K562 (cell line): ENCODE measurements around the gene NAPB. TPM values are rescaled to one million over a fixed set of nuclear protein-coding genes. Genes with fewer than 3 reads are reported as not detected.

Experiments
- ATAC-seq: fragments of 200-7000 bp; cut with Tn5 transposase; 3 replicates; pipeline ENCODE4 v1.9.1; 2020; ENCODE audit warnings: moderate library complexity
- BruUV-seq: library from RNA; stranded (reverse); fragments of 400-500 nt; replicated peaks from 2 replicates; lab custom pipeline; 2021; lab: Mats Ljungman, UMichigan
- CTCF ChIA-PET: fragments of 300-600 bp; formaldehyde crosslinking; extraction: SDS; loops from one replicate; lab custom pipeline; 2021; ENCODE audit warnings: low intra/inter-chr PET ratio; lab: Yijun Ruan, JAX
- POLR2A ChIA-PET: fragments of 300-600, 350-650 bp; sonication (Branson Sonifier 250); formaldehyde crosslinking; extraction: SDS; loops from one replicate; lab custom pipeline; 2021; ENCODE audit warnings: antibody characterized with exemption, inconsistent platforms; lab: Yijun Ruan, JAX
- DNase-seq, 4 experiments: peaks; one replicate each; pipeline versions ENCODE4 v3.0.0 to v3.0.0-alpha.2; 2011 to 2018; ENCODE audit warnings: low spot score in 3 of 4, mixed read lengths in 3 of 4; ENCODE audit errors: extremely low read depth in 1 of 4
- FAIRE-seq: peaks from 2 replicates; lab custom pipeline; 2011; peaks lifted over from hg19 to GRCh38; lab: Jason Lieb, UNC
- H2AFZ ChIP-seq: 2 replicates; pipeline ENCODE4 v1.6.0; 2011; ENCODE audit warnings: low read depth, low read length, control low read depth, inconsistent platforms
- H3K27ac ChIP-seq: fragments of 200-600 bp; 3 replicates; pipeline ENCODE4 v1.8.0; 2011; ENCODE audit warnings: low read depth, mild to moderate bottlenecking, control low read depth, inconsistent platforms, low read length, moderate library complexity, mixed read lengths; ENCODE audit errors: extremely low read depth
- H3K27me3 ChIP-seq, 2 experiments: fragments of 300-600 bp in 1 of 2; 2 replicates in 1 of 2; 3 replicates in 1 of 2; pipeline versions ENCODE4 v1.6.0 to v1.8.0; 2011; ENCODE audit warnings: inconsistent platforms in 2 of 2, low read length in 2 of 2, mild to moderate bottlenecking in 1 of 2, mixed read lengths in 1 of 2, moderate library complexity in 1 of 2; ENCODE audit not compliant: control insufficient read depth in 2 of 2, insufficient read depth in 2 of 2
- H3K36me3 ChIP-seq: fragments of 300-600 bp; 3 replicates; pipeline ENCODE4 v1.8.0; 2011; ENCODE audit warnings: mild to moderate bottlenecking, low read length, inconsistent platforms; ENCODE audit not compliant: control insufficient read depth, insufficient read depth
- H3K4me1 ChIP-seq, 2 experiments: fragments of 200-600 bp in 1 of 2; replicated peaks in 1 of 2; 2 replicates in 1 of 2; 3 replicates in 1 of 2; pipeline versions ENCODE4 v1.5.1 to v1.8.0; 2011; ENCODE audit warnings: inconsistent platforms in 2 of 2, low read length in 2 of 2, mild to moderate bottlenecking in 1 of 2, mixed read lengths in 1 of 2, moderate library complexity in 1 of 2; ENCODE audit not compliant: control insufficient read depth in 2 of 2, insufficient read depth in 2 of 2
- H3K4me2 ChIP-seq: 2 replicates; pipeline ENCODE4 v1.6.1; 2011; ENCODE audit warnings: low read length, control low read depth, inconsistent platforms, mixed read lengths; ENCODE audit not compliant: insufficient read depth
- H3K4me3 ChIP-seq: fragments of 200-600 bp; sonication (generic), shearing (Covaris generic); 2 replicates; pipeline ENCODE4 v1.5.1; 2016; ENCODE audit warnings: control low read depth, inconsistent platforms
- H3K79me2 ChIP-seq: fragments of 200-600 bp; 3 replicates; pipeline ENCODE4 v1.8.0; 2011; ENCODE audit warnings: low read length, inconsistent platforms; ENCODE audit not compliant: control insufficient read depth, insufficient read depth
- H3K9ac ChIP-seq, 2 experiments: 2 replicates each; pipeline versions ENCODE4 v1.6.0 to v1.6.1; 2011; ENCODE audit warnings: low read depth in 2 of 2, low read length in 2 of 2, control low read depth in 1 of 2, inconsistent platforms in 1 of 2, mild to moderate bottlenecking in 1 of 2, mixed read lengths in 1 of 2; ENCODE audit not compliant: insufficient read depth in 1 of 2
- H3K9me1 ChIP-seq: one replicate; pipeline ENCODE4 v1.6.0; 2011; ENCODE audit warnings: inconsistent platforms, mild to moderate bottlenecking, low read length, moderate library complexity; ENCODE audit not compliant: control insufficient read depth, insufficient read depth
- H3K9me3 ChIP-seq: replicated peaks from 2 replicates; pipeline ENCODE4 v1.5.1; 2011; ENCODE audit warnings: low read depth, low read length, inconsistent platforms; ENCODE audit not compliant: control insufficient read depth, insufficient read depth
- H4K20me1 ChIP-seq: replicated peaks from 2 replicates; pipeline ENCODE4 v1.6.1; 2011; ENCODE audit warnings: low read length, inconsistent platforms, mixed read lengths; ENCODE audit not compliant: control insufficient read depth, insufficient read depth
- FOXA3 ChIP-seq, 2 experiments: fragments of 450-650 bp in 1 of 2; sonication (generic) in 1 of 2; formaldehyde crosslinking; IDR thresholded peaks in 1 of 2; conservative IDR thresholded peaks in 1 of 2; 2 replicates each; pipeline versions ENCODE4 v1.4.0 to v1.8.0; 2020 to 2022; ENCODE audit warnings: mild to moderate bottlenecking in 2 of 2, missing genetic modification reagents in 1 of 2
- HNRNPUL1 ChIP-seq: fragments of 200-400 bp; formaldehyde crosslinking; IDR thresholded peaks from 2 replicates; pipeline ENCODE4 v1.6.1; 2017; ENCODE audit warnings: low read length
- KLF13 ChIP-seq: fragments of 450-650 bp; IDR thresholded peaks from 2 replicates; pipeline ENCODE4 v1.6.1; 2016; ENCODE audit warnings: missing genetic modification characterization, low read depth, mild to moderate bottlenecking, missing compliant biosample characterization, moderate library complexity, borderline replicate concordance
- NFYB ChIP-seq: IDR thresholded peaks from 2 replicates; pipeline ENCODE4 v1.6.1; 2011; ENCODE audit warnings: mild to moderate bottlenecking, moderate library complexity; ENCODE audit not compliant: insufficient read length; ENCODE audit errors: extremely low read depth
- SRSF3 ChIP-seq: fragments of 200-400 bp; formaldehyde crosslinking; IDR thresholded peaks from 2 replicates; pipeline ENCODE4 v1.6.1; 2016; ENCODE audit warnings: mild to moderate bottlenecking, low read length, moderate library complexity; ENCODE audit not compliant: insufficient read depth
- ZNF395 ChIP-seq: fragments of 200-800 bp; sonication (Bioruptor generic); IDR thresholded peaks from 2 replicates; pipeline ENCODE4 v1.6.1; 2017; ENCODE audit warnings: missing genetic modification characterization, missing compliant biosample characterization
- ZNF407 ChIP-seq: fragments of 450-650 bp; IDR thresholded peaks from 2 replicates; pipeline ENCODE4 v1.6.1; 2016; ENCODE audit warnings: low read depth
- ZNF785 ChIP-seq: fragments of 250-450 bp; sonication (Bioruptor Pico); IDR thresholded peaks from 2 replicates; pipeline ENCODE4 v1.4.0; 2020; ENCODE audit warnings: mild to moderate bottlenecking
- ZZZ3 ChIP-seq: fragments of 450-650 bp; IDR thresholded peaks from 2 replicates; pipeline ENCODE4 v1.6.1; 2016; ENCODE audit warnings: antibody characterized with exemption, mild to moderate bottlenecking, moderate library complexity
- WGBS: fragments of 100-300 bp; shearing (Covaris generic); methylation state at CpG from one replicate; pipeline ENCODE4 v1.1.6; 2016; ENCODE audit warnings: low coverage, mixed read lengths; ENCODE audit not compliant: insufficient coverage; ENCODE audit errors: missing lambda C conversion rate; 5-methylcytosine and 5-hydroxymethylcytosine counted together
- in situ Hi-C: fragments of 300-500 bp; cut with MboI; formaldehyde crosslinking; loops from 4 replicates; pipeline ENCODE4 v1.15.0; 2018; ENCODE audit warnings: inconsistent platforms, mixed read lengths
- intact Hi-C: fragments of 100-400 bp; cut with micrococcal nuclease; formaldehyde crosslinking; loops from 2 replicates; pipeline ENCODE4 v1.14.2; 2022
- polyA plus RNA-seq, 8 experiments: library from polyadenylated mRNA; depleted of rRNA in 4 of 8; stranded (reverse) in 5 of 8; unstranded in 3 of 8; fragments of >200 nt; fragmentation: Nextera tagmentation in 2 of 8; fragmentation: Illumina TruSeq in 1 of 8; extraction: Ambion mirVana in 2 of 8; extraction: Trizol in 1 of 8; gene quantifications; 2 replicates each; pipeline versions ENCODE4 v1.2.1 to v1.2.3, GENCODE V29; 2011 to 2014; ENCODE audit warnings: inconsistent platforms in 1 of 8, missing spikeins in 1 of 8
- total RNA-seq, 7 experiments: library from RNA; depleted of rRNA in 6 of 7; stranded (reverse); fragments of >200 nt in 6 of 7; fragmentation: Illumina TruSeq in 2 of 7; extraction: Trizol in 2 of 7; gene quantifications; 2 replicates each; pipeline versions ENCODE4 v1.2.1 to v1.2.3, GENCODE V29; 2011 to 2021; ENCODE audit warnings: low replicate concordance in 1 of 7

NAPB gene
- total and polyA plus RNA-seq, 9 of the 15 experiments (the other 6 are each of a cell fraction or from before 2014, with no cell fraction given) = 1.4 to 7.7 (median 5.2) TPM

- 10% methylated on average over 2 of the region's 6 CpGs for WGBS
- ATAC-seq (no peak), FAIRE-seq (no peak), DNase-seq (no peak)
- peaks cover 26% of the 10 kb centered on the region for H3K79me2 ChIP-seq
- no peak overlapping the region for H3K4me2 ChIP-seq
- no peaks in the 10 kb centered on the region for H3K9me3 ChIP-seq
- ChIA-PET CTCF (no interaction called here), POLR2A (no interaction called here)
- peaks cover 8% of the 10 kb centered on the region; the same call in 2 of the 3 replicates for H3K36me3 ChIP-seq
- in situ Hi-C loops (loop anchor here (10.0 kb wide), 1 partner anchor 293 kb away; no protein-coding TSS in a partner anchor), intact Hi-C loops (loop anchor here (10.0 kb wide), 1 partner anchor 293 kb away; no protein-coding TSS in a partner anchor)
- no peak overlapping the region for H3K27ac ChIP-seq
- H3K9ac ChIP-seq = no peak overlapping the region
- no peak overlapping the region for H2AFZ ChIP-seq
- peaks cover 9 to 12% of the 10 kb centered on the region in 2 experiments; a peak in 4 of 5 replicates for H3K4me1 ChIP-seq
- H3K27me3 ChIP-seq = no peaks in the 10 kb centered on the region
- no peak overlapping the region for H3K4me3 ChIP-seq
- no peaks in the 10 kb centered on the region for H3K9me1 ChIP-seq
- no TSS peak for BruUV-seq
- H4K20me1 ChIP-seq = peaks cover 14% of the 10 kb centered on the region
- TF ChIP-seq KLF13 (tag) = no peak
- no peak for TF ChIP-seq ZNF407
- TF ChIP-seq NFYB = no peak
- TF ChIP-seq ZNF395 (CRISPR knock-in tag) = no peak
- TF ChIP-seq SRSF3 = no peak
- no peak for TF ChIP-seq ZNF785
- TF ChIP-seq ZZZ3 = no peak
- TF ChIP-seq HNRNPUL1 = no peak
- TF ChIP-seq FOXA3 (CRISPR knock-in tag; conservative IDR thresholded peaks at IDR 0.05 in 1 of 2, IDR thresholded peaks at IDR 0.05 in 1 of 2) = no peak
These were observed 73.5 kb downstream of the NAPB start for GRCh38 chr20:23347791-23348190.
